HCT116 (cell line): ENCODE results near the gene ANO8. TPM values are rescaled to one million over a fixed set of nuclear protein-coding genes. Genes with fewer than 3 reads are reported as not detected.

Source experiments
- EZH2phosphoT487 ChIP-seq: fragments of 200-600 bp; IDR thresholded peaks from 2 replicates; pipeline ENCODE4 v1.6.1; 2018; ENCODE audit warnings: antibody characterized with exemption, borderline replicate concordance
- JUND ChIP-seq: IDR thresholded peaks from 2 replicates; pipeline ENCODE4 v1.6.1; 2012
- MAX ChIP-seq: IDR thresholded peaks from 2 replicates; pipeline ENCODE4 v1.6.1; 2012
- POLR2A ChIP-seq: IDR thresholded peaks from 2 replicates; pipeline ENCODE4 v1.7.0; 2011; ENCODE audit warnings: borderline replicate concordance; ENCODE audit not compliant: insufficient read depth, insufficient read length; ENCODE audit errors: extremely low read depth
- SIN3A ChIP-seq: IDR thresholded peaks from 2 replicates; pipeline ENCODE4 v1.6.1; 2012; ENCODE audit warnings: low read depth
- SP1 ChIP-seq: IDR thresholded peaks from 2 replicates; pipeline ENCODE4 v1.6.1; 2012; ENCODE audit warnings: low read depth
- YY1 ChIP-seq: IDR thresholded peaks from 2 replicates; pipeline ENCODE4 v1.6.1; 2011; ENCODE audit warnings: low read length, low read depth, moderate library complexity, mild to moderate bottlenecking; ENCODE audit not compliant: insufficient replicate concordance; ENCODE audit errors: extremely low read depth
- ZBTB33 ChIP-seq: IDR thresholded peaks from 2 replicates; pipeline ENCODE4 v1.6.1; 2011; ENCODE audit warnings: mild to moderate bottlenecking, low read length, moderate library complexity; ENCODE audit not compliant: insufficient replicate concordance; ENCODE audit errors: extremely low read depth
- ZFX ChIP-seq: fragments of 450-650 bp; IDR thresholded peaks from 2 replicates; pipeline ENCODE4 v1.6.1; 2017
- total RNA-seq: library from RNA; stranded (reverse); gene quantifications from one replicate; pipeline ENCODE4 v1.2.1, GENCODE V29; 2021; ENCODE audit not compliant: unreplicated experiment
- TF ChIP-seq, protein P1 (sequence below), 3 experiments: fragments of 200-600 bp in 1 of 3; sonication (generic) in 1 of 3; IDR thresholded peaks in 2 of 3; conservative IDR thresholded peaks in 1 of 3; 2 replicates each; pipeline ENCODE4 v1.5.1; 2012 to 2017; ENCODE audit warnings: low read depth in 2 of 3, low read length in 2 of 3, antibody characterized with exemption in 1 of 3, borderline replicate concordance in 1 of 3, control low read depth in 1 of 3, mild to moderate bottlenecking in 1 of 3, mixed read lengths in 1 of 3, mixed run types in 1 of 3, moderate library complexity in 1 of 3; ENCODE audit not compliant: insufficient read depth in 1 of 3

The ANO8 gene
- total RNA-seq, 1 experiment from 2014 or later, result 22.9 TPM

DNA sequence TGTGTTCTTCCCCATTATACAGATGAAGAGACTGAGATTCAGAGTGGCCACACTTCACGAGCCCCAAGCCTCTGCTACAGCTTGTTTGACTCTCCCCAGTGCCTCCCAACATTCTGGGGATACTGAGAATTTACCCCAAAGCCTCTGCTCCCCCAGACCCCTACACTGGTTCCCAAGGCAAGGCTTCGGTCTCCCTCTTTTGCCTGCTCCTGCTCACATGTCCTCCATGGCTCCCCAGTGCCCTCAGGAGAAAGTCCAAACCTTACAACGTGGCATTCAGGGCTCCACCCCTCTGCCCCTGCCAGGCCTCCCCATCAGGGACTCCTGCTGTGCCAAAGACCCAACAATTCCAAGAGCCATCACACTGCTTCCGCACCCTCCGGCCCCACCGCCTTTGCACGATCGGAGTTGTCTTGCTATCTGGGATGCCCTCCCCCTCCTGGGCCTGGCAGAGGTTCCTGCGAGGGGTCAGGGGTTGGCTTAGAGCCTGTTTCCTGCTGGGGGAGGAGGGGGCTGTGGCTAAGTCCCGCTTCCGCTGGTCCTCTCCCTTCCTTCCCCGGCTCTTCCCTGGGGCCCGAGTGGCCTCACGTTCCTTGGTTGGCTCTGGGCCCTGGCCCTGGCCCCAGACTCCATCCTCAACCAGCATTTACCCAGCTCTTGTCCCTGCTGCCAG is 18.1 kb upstream of the ANO8 start (continued):
- TF ChIP-seq ZBTB33 (no peak), EZH2phosphoT487 (no peak), ZFX (no peak), YY1 (no peak), SP1 (no peak), JUND (no peak), POLR2A (no peak), MAX (no peak), SIN3A (no peak)
- TF ChIP-seq, protein P1, sequence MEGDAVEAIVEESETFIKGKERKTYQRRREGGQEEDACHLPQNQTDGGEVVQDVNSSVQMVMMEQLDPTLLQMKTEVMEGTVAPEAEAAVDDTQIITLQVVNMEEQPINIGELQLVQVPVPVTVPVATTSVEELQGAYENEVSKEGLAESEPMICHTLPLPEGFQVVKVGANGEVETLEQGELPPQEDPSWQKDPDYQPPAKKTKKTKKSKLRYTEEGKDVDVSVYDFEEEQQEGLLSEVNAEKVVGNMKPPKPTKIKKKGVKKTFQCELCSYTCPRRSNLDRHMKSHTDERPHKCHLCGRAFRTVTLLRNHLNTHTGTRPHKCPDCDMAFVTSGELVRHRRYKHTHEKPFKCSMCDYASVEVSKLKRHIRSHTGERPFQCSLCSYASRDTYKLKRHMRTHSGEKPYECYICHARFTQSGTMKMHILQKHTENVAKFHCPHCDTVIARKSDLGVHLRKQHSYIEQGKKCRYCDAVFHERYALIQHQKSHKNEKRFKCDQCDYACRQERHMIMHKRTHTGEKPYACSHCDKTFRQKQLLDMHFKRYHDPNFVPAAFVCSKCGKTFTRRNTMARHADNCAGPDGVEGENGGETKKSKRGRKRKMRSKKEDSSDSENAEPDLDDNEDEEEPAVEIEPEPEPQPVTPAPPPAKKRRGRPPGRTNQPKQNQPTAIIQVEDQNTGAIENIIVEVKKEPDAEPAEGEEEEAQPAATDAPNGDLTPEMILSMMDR (IDR thresholded peaks at IDR 0.05 in 2 of 3, conservative IDR thresholded peaks at IDR 0.05 in 1 of 3; ENCODE audit: borderline replicate concordance in 1 of 3, insufficient read depth in 1 of 3, low read depth in 2 of 3, low read length in 2 of 3), result no peak
